Stimulated activated CD8-positive, alpha-beta memory T cell treated with anti-CD3 and anti-CD28 coated beads, Interleukin-7, amount 100 ng/mL, for 1 hour (primary cell): ENCODE data around the gene NADK.
"Not testable (repeated sequence)": the region's sequence is repeated elsewhere in the genome, so short reads cannot be mapped to it uniquely, and the experiment has no call there.

Experiments used
- DNase-seq, 2 donors: peaks; one replicate each; pipeline ENCODE4 v3.0.0-alpha.2; 2020; ENCODE audit warnings: low read depth in 2 of 2

Gene NADK

GRCh38 chr1:1704284-1704957 lies 73.8 kb downstream of the NADK start:
- not testable (repeated sequence) for DNase-seq

- no peak for DNase-seq
Observed at GRCh38 chr1:1703796-1704195, 74.5 kb downstream of the NADK start.

DNA sequence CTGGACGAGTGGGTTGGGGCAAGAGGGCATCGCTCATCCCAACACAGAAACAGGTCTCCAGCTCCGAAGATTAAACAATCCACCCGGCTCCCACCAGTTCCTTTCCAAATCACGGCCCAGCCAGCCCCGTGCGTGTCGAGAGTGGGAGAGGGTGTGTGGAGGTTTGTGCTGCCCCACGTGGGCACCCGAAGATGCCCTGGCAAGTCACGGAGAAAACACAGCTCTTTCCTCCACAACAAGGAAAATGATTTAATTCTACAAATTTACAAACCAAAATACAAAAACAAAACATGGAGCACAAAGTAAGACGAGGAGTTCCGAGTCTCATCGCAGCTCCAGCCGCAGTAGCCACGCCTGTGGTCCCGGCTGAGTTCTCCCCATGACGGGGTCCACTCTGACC lies 75.8 kb downstream of the NADK start:
- not testable (repeated sequence) for DNase-seq
